Measurements from ENCODE around the gene SDR9C7. TPM values are rescaled to one million over a fixed set of nuclear protein-coding genes. Genes with fewer than 3 reads are reported as not detected.
"Not testable (repeated sequence)": the region's sequence is repeated elsewhere in the genome, so short reads cannot be mapped to it uniquely, and the experiment has no call there.

SDR9C7 gene
- total RNA-seq, 3 donors from 2014 or later (not counting 1 experiment from before 2014, with no cell fraction given), result 0.20 TPM; not detected in 2

DNA sequence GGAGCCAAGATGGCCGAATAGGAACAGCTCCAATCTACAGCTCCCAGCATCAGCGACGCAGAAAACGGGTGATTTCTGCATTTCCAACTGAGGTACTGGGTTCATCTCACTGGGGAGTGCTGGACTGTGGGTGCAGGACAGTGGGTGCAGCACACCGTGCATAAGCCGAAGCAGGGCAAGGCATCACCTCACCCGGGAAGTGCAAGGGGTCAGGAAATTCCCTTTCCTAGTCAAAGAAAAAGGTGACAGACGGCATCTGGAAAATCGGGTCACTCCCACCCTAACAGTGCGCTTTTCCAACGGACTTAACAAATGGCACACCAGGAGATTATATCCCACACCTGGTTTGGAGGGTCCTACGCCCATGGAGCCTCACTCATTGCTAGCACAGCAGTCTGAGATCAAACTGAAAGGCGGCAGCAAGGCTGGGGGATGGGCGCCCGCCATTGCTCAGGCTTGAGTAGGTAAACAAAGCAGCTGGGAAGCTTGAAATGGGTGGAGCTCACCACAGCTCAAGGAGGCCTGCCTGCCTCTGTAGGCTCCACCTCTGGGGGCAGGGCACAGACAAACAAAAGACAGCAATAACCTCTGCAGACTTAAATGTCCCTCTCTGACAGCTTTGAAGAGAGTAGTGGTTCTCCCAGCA lies 31.9 kb upstream of the SDR9C7 start:
- H3K9me3 Mint-ChIP-seq; intact Hi-C loops (cut with micrococcal nuclease); H3K4me3 ChIP-seq (ENCODE audit: low read length); H3K4me1 Mint-ChIP-seq; H3K27ac ChIP-seq (ENCODE audit: low read length); H3K36me3 ChIP-seq (ENCODE audit: control insufficient read depth, insufficient read depth, low read length); H3K27me3 ChIP-seq (ENCODE audit: control insufficient read depth, insufficient read depth, low read length); H3K4me1 ChIP-seq (ENCODE audit: control insufficient read depth, insufficient read depth, low read length); ATAC-seq; H3K9me3 ChIP-seq (ENCODE audit: control insufficient read depth, insufficient read depth, low read length); DNase-seq; H3K27ac Mint-ChIP-seq; H3K36me3 Mint-ChIP-seq; H3K4me3 Mint-ChIP-seq: not testable (repeated sequence)
- peaks cover 8 to 18% of the 10 kb centered on the region in 2 donors for H3K27me3 Mint-ChIP-seq (ENCODE audit: low read depth in 2 of 2)
- WGBS (ENCODE audit: insufficient coverage), result 95% methylated on average over 15 of the region's 15 CpGs

DNA sequence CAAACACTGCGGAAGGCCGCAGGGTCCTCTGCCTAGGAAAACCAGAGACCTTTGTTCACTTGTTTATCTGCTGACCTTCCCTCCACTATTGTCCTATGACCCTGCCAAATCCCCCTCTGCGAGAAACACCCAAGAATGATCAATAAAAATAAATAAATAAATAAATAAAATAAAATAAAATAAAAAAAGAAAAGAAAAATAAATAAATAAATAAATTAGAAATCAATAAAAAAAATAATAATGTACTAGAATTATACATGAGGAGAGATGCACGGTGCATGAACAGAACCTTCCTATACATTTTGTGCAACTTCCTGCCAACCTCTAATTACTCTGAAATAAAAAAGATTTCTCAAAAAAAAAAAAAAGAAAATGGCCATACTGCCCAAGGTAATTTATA lies 30.9 kb upstream of the SDR9C7 start:
- H3K27ac ChIP-seq (ENCODE audit: low read length); intact Hi-C loops (cut with micrococcal nuclease); H3K4me1 ChIP-seq (ENCODE audit: control insufficient read depth, insufficient read depth, low read length); H3K4me3 ChIP-seq (ENCODE audit: low read length); H3K36me3 ChIP-seq (ENCODE audit: control insufficient read depth, insufficient read depth, low read length); H3K9me3 Mint-ChIP-seq; H3K27me3 ChIP-seq (ENCODE audit: control insufficient read depth, insufficient read depth, low read length); ATAC-seq; DNase-seq; H3K27ac Mint-ChIP-seq; H3K36me3 Mint-ChIP-seq; H3K4me1 Mint-ChIP-seq; H3K9me3 ChIP-seq (ENCODE audit: control insufficient read depth, insufficient read depth, low read length); H3K4me3 Mint-ChIP-seq: not testable (repeated sequence)
- H3K27me3 Mint-ChIP-seq (ENCODE audit: low read depth in 2 of 2), result peaks cover 4 to 15% of the 10 kb centered on the region in 2 donors
- WGBS (ENCODE audit: insufficient coverage), result 100% methylated on average over 1 of the region's 4 CpGs

DNA sequence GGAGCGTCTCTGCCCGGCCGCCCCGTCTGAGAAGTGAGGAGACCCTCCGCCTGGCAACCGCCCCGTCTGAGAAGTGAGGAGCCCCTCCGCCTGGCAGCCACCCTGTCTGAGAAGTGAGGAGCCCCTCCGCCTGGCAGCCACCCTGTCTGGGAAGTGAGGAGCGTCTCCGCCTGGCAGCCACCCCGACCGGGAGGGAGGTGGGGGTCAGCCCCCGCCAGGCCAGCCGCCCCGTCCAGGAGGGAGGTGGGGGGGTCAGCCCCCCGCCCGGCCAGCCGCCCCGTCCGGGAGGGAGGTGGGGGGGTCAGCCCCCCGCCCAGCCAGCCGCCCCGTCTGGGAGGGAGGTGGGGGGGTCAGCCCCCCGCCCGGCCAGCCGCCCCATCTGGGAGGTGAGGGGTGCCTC lies 29.3 kb upstream of the SDR9C7 start:
- H3K9me3 ChIP-seq (ENCODE audit: control insufficient read depth, insufficient read depth, low read length); H3K9me3 Mint-ChIP-seq; H3K27ac ChIP-seq (ENCODE audit: low read length); H3K4me1 ChIP-seq (ENCODE audit: control insufficient read depth, insufficient read depth, low read length); H3K27me3 ChIP-seq (ENCODE audit: control insufficient read depth, insufficient read depth, low read length); H3K4me1 Mint-ChIP-seq; H3K4me3 Mint-ChIP-seq; intact Hi-C loops (cut with micrococcal nuclease); H3K27me3 Mint-ChIP-seq (ENCODE audit: low read depth in 2 of 2); H3K36me3 ChIP-seq (ENCODE audit: control insufficient read depth, insufficient read depth, low read length); H3K4me3 ChIP-seq (ENCODE audit: low read length); H3K27ac Mint-ChIP-seq; DNase-seq; H3K36me3 Mint-ChIP-seq; ATAC-seq: not testable (repeated sequence)
- WGBS (ENCODE audit: insufficient coverage), result 100% methylated on average over 2 of the region's 27 CpGs

DNA sequence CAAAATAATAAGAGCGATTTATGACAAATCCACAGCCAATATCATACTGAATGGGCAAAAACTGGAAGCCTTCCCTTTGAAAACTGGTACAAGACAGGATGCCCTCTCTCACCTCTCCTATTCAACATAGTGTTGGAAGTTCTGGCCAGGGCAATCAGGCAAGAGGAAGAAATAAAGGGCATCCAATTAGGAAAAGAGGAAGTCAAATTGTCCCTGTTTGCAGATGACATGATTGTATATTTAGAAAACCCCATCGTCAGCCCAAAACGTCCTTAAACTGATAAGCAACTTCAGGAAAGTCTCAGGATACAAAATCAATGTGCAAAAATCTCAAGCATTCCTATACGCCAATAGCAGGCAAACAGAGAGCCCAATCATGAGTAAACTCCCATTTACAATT lies 28.0 kb upstream of the SDR9C7 start:
- H3K9me3 Mint-ChIP-seq; H3K36me3 ChIP-seq (ENCODE audit: control insufficient read depth, insufficient read depth, low read length); H3K4me1 Mint-ChIP-seq; H3K27ac Mint-ChIP-seq; ATAC-seq; H3K9me3 ChIP-seq (ENCODE audit: control insufficient read depth, insufficient read depth, low read length); H3K36me3 Mint-ChIP-seq; intact Hi-C loops (cut with micrococcal nuclease); DNase-seq; H3K4me1 ChIP-seq (ENCODE audit: control insufficient read depth, insufficient read depth, low read length); H3K4me3 Mint-ChIP-seq; H3K4me3 ChIP-seq (ENCODE audit: low read length); H3K27ac ChIP-seq (ENCODE audit: low read length); H3K27me3 ChIP-seq (ENCODE audit: control insufficient read depth, insufficient read depth, low read length): not testable (repeated sequence)
- peaks cover 0 to 12% of the 10 kb centered on the region in 2 donors for H3K27me3 Mint-ChIP-seq (ENCODE audit: low read depth in 2 of 2)
- 60% methylated on average over 4 of the region's 4 CpGs for WGBS (ENCODE audit: insufficient coverage)

DNA sequence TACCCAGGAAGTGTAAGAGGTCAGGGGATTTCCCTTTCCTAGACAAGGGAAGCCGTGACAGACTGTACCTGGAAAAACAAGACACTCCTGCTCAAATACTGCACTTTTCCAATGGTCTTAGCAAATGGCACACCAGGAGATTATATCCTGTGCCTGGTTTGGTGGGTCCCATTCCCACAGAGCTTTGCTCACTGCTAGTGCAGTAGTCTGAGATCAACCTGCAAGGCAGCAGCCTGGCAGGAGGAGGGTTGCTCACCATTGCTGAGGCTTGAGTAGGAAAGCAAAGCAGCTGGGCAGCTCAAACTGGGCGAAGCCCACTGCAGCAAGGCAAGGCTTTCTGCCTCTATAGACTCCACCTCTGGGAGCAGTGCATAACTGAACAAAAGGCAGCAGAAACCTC lies 24.2 kb upstream of the SDR9C7 start:
- Histone ChIP-seq H3K4me1 (ENCODE audit: control insufficient read depth, insufficient read depth, low read length) (no peaks in the 10 kb centered on the region), H3K9me3 (ENCODE audit: control insufficient read depth, insufficient read depth, low read length) (peaks cover 7% of the 10 kb centered on the region), H3K36me3 (ENCODE audit: control insufficient read depth, insufficient read depth, low read length) (no peaks in the 10 kb centered on the region), H3K27me3 (ENCODE audit: control insufficient read depth, insufficient read depth, low read length) (no peaks in the 10 kb centered on the region), H3K27ac (ENCODE audit: low read length) (no peak overlapping the region), H3K4me3 (ENCODE audit: low read length) (no peak overlapping the region)
- H3K4me1 Mint-ChIP-seq, result no peaks in the 10 kb centered on the region
- H3K36me3 Mint-ChIP-seq, result no peaks in the 10 kb centered on the region
- DNase-seq, result no peak
- ATAC-seq, result no peak
- 67% methylated on average over 2 of the region's 2 CpGs for WGBS (ENCODE audit: insufficient coverage)
- no peaks in the 10 kb centered on the region for H3K9me3 Mint-ChIP-seq
- H3K27ac Mint-ChIP-seq, result no peak overlapping the region
- TF ChIP-seq, protein P1, sequence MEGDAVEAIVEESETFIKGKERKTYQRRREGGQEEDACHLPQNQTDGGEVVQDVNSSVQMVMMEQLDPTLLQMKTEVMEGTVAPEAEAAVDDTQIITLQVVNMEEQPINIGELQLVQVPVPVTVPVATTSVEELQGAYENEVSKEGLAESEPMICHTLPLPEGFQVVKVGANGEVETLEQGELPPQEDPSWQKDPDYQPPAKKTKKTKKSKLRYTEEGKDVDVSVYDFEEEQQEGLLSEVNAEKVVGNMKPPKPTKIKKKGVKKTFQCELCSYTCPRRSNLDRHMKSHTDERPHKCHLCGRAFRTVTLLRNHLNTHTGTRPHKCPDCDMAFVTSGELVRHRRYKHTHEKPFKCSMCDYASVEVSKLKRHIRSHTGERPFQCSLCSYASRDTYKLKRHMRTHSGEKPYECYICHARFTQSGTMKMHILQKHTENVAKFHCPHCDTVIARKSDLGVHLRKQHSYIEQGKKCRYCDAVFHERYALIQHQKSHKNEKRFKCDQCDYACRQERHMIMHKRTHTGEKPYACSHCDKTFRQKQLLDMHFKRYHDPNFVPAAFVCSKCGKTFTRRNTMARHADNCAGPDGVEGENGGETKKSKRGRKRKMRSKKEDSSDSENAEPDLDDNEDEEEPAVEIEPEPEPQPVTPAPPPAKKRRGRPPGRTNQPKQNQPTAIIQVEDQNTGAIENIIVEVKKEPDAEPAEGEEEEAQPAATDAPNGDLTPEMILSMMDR (IDR thresholded peaks at IDR 0.05), result no peak
- intact Hi-C loops (cut with micrococcal nuclease), result no loop called here
- no peak overlapping the region for H3K4me3 Mint-ChIP-seq
- H3K27me3 Mint-ChIP-seq (ENCODE audit: low read depth in 2 of 2), result peaks cover 0 to 12% of the 10 kb centered on the region in 2 donors
